OCI-M2 (cell line): Measurements from ENCODE around the gene MARCHF10.
"Not testable (repeated sequence)": the region's sequence is repeated elsewhere in the genome, so short reads cannot be mapped to it uniquely, and the experiment has no call there.

Source experiments
- DNase-seq: peaks from one replicate; lab custom pipeline; 2025; ENCODE audit not compliant: unreplicated experiment; lab: John Stamatoyannopoulos, UW

The MARCHF10 gene

DNA sequence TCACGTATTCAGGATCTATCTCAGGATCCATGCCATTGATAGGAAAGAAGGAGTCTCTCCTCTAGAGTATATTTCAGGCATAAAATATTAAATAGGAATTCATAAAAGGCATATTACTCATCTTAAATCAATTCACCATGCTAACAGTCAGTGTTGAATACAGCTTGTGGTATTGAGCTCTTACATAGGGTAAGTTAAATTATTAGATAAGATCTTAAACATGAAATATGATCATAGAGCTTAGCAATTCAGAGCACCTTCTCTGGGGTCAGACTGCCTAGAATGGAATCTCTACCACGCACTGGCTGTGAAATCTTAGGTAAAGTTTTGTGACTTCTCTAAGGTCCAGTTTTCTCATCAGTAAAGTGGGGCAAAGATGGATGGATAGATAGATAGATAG lies 20.7 kb downstream of the MARCHF10 start:
- no peak for DNase-seq

DNA sequence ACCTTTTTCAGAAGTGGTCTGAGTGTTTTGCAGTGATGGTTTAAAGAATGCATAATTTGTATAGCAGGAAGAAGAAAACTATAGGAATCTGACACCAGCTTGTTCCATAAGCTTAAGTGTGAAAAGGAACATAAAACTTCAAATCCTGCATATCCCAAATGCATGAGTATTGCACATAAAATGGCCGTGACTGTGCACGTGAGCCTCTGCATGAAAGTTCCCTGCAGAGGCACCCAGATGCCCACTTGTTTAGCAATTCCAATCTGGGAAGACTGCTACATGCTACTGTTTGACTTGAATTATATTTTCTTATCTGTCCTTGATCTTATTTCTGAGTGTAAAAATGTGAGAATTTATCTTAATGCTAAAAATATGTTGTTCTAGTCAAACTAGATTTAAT lies 21.5 kb downstream of the MARCHF10 start:
- DNase-seq, result no peak

DNA sequence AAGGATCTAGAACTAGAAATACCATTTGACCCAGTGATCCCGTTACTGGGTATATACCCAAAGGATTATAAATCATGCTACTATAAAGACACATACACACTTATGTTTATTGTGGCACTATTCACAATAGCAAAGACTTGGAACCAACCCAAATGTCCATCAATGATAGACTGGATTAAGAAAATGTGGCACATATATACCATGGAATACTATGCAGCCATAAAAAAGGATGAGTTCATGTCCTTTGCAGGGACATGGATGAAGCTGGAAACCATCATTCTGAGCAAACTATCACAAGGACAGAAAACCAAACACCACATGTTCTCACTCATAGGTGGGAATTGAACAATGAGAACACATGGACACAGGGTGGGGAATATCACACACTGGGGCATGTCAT lies 22.1 kb downstream of the MARCHF10 start:
- not testable (repeated sequence) for DNase-seq

DNA sequence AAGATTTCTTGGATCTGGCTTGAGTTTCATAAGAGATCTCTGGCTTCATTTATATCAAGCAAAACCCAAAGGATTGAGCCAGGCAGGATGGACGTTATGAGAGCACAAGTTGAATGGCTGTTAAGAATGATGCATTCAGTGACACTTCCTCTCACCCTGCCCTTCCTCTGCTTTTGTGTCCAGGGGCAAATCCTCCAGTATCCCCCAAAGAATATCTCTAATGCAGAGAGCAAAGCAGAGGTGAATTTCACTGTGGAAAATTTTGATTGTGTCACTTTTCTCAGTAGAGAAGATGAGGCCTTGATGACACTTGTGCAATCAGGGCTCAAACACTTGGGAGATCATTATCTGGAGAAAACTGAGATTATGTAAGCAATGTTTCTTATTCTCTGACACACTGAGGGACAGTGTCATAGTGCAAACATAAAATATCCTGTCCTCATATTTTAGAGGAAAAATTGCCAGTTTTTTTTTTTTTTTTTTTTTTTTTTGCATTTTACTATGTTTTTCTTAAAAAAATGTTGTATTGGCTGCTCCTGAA lies 25.3 kb downstream of the MARCHF10 start:
- DNase-seq, result no peak

DNA sequence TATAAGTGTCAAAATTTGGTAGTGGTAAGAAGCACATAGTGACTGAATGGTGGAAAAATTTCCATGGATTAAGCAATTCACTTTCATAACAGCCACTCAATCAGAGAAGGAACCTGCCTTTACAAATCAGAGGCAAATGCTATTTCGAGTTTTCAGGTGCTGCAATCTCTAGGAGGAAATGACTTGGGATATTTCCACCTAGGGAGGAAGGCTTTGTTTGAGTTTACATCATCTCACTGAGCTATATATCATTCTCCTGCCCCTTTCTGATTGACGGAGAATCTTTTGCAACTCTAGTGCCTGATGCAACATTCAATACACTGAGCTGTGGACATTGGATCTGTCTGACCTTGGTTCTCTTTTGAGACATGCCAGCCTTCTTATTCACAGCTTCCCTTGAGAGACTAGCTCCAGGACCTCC lies 26.3 kb downstream of the MARCHF10 start:
- no peak for DNase-seq

DNA sequence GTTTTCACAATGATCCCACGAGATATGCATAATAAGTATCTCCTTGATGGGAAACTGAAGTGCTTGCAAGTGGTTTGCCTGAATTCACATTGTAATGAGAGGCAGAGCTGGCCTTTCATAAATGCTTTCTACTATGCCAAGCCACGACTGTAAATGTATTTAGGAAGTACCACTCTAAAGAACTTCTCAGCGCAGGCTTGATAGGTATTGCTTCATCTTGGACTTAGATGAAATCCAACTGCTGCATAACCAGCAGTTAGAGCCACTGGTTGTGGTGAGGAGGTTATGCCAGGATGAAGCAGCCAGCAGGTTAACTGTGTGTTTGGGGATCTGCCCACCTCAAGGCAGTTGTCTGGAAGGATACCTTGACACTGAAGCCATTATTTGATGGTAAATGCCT lies 26.8 kb downstream of the MARCHF10 start:
- DNase-seq, result no peak

DNA sequence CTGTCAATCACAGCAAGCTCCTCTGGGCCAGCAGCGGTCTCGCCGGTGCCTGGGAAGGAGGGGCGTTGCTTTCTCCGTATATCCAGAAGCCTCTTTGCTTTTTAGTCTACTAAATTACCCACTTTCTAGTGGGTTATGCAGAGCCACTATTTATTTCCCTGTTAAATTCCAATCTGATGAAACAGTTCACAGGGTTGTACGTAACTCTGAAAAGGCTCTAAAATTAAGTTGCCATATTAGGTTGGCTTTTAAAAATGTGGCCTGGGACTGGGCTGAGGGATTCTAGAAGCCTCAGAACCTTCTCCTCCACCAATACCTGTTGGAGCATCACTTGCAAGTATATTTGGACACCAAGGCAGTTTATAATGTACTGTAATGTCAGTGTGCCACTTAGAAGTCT lies 27.2 kb downstream of the MARCHF10 start:
- no peak for DNase-seq

DNA sequence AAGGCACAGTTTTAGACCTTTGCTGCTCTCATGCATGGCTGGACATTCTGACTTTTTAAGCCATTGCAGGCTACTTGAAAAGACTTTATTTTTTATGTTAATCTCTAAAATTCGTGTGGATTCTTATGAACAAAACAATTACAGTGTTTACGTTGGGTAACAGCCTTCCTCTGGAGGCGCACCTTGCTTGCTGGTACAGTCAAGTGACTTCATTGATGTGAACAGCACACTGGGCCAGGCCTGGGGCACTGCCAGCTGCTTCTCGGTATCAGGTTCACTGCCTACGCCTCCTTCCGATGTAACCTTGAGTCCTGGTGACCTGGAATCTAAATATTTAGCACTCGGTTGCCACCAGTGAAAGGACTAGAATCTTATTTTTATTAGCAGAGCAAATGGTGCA lies 27.8 kb downstream of the MARCHF10 start:
- DNase-seq, result no peak

DNA sequence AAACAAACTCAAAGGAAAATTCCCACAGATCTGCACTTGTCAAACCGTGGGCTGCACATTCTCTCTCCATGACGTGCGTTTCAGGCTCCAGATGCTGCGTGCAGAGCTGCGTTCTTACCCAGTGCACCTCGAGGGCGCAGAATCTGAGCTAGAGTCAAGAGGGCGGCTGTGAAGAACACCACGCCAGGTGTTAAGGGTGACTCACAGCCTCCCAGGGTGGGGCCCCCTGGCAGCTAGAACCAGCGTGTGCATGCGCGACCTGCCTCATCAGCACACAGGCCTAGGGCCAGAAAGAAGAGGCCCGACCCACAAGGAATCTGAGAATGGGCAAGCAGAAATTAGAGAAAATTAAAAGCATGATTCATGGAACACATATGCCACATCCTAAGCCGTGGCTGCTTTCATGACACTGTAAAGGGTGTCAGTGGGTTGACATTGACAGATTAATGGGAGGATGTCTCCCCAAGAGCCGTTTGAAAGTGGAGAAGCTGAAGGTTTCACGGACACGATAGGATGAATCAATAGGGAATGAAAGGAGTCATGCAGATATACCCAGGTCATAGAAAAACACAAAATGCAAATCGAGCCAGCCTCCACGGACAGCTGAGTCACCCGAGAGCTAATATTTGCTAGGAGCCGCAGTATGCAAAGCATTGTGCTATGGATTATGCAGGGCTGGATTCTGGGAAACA lies 29.0 kb downstream of the MARCHF10 start:
- no peak for DNase-seq

DNA sequence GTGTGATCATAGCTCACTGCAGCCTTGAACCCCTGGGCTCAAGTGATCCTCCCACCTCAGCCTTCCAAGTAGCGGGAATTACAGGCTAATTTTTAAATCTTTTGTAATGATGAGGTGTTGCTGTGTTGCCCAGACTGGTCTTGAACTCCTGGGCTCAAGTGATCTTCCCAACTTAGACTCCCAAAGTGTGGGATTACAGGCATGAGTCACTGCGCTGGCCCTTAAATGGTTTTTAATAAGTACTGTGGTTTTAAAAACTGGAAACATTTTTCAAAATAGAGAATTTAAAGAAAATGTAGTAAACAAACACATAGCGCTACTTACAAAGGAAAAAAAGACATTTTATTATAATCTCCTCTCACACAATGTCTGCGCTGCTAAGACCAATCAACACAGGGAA lies 32.2 kb downstream of the MARCHF10 start:
- DNase-seq, result no peak

DNA sequence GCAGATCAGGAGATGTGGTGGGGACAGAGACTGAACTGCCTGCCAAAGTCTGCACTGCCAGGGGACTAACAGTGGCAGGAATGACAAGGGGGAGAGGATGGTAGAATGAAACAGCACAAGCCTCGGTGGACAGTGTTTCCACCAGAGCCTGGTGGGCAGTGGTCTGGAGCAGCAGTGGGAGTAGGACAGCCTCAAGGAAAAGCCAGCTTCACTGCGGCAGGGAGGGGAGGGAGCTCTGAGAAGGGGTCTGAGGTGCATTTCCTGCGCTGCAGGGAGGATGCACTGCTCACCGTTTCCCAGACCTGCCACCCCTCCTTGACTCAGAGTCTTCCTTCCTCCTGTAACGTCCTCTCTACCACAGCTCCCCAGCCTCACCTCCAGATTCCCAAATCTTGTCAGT lies 33.8 kb downstream of the MARCHF10 start:
- no peak for DNase-seq

DNA sequence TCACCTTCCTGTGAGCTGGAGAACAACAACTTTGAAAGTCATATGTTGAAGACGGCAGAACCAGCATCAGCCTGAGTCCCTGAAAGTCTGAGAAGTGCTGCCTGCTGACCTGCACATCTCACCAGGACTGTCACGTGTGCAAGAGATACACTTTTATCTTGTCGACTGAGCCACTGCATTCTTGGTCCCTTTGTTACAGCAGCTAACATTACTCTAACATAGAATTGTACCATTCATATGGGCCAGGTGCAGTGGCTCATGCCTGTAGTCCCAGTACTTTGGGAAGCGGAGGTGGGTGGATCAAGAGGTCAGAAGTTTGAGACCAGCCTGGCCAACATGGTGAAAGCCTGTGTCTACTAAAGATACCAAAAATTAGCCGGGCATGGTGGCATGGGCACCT lies 40.1 kb downstream of the MARCHF10 start:
- DNase-seq, result no peak

DNA sequence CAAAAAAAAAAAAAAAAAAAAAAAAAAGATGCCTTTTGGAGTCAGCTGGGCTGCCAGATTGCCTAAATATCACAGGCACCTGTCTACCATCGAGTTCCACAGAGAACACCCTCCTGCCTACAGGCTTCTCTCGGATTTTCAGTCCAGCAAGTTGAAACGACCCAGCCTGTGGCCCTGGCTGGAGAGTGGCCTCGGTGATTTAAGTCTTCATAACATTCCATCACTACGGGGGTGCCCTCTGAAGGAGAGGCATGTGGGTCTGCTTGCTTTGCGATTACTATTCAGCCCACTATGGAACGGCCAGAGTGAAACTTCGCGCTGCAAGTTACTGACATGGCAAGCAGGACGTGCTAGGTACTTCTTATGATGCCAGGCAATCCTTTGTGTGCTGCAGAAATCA lies 42.8 kb downstream of the MARCHF10 start:
- DNase-seq, result no peak

DNA sequence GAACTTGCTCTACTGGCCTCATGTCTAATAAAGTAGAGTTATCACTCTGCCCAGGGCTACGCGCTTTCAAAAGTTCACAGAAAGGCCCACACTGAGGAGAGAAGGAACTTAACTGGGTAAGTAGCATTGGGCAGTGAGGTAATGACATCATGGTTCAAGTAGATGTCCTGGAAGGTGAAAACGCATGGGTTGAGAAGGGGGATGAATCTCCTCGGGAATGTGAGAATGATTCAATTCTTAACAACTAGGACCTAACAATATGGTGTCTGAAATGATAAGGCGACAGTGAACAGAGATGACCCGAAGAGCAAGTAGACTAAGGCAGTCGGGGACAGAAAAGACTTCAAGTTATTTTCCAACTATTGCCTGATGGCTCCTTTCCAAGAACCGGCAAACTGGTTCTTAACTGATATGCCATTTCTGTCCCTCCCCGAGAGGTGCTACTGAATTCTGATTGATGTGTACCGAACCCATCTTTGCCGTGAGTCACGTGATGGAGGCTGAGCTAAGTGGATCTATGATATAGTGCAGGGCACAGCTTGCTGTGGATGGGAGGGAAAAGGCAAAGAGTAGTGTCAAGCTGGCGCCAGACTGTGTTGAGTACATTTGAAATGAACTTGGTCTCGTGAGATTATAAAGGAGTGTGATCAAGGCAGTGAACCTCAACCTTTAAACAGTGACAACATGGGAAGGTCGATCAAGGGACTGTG lies 44.1 kb downstream of the MARCHF10 start:
- DNase-seq, result no peak

DNA sequence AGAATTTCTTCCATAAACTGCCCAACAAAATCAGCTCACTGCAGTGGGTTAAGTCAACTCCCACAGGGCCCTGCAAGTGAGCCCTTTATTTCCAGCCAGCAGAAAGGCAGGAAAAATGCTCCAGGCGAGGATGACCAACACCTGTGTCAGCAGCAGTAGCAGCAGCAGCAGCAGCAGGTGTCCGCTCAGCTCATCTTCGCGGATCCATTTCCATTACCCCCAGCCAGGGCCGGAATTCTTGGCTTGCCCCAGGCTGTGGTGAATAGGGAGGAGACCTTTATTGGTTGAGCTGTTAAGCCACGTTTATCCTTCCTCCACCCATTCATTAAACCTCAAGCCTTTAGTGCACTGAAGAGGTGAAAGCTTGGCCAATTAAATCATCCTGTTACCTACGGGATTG lies 46.2 kb downstream of the MARCHF10 start:
- DNase-seq, result no peak

DNA sequence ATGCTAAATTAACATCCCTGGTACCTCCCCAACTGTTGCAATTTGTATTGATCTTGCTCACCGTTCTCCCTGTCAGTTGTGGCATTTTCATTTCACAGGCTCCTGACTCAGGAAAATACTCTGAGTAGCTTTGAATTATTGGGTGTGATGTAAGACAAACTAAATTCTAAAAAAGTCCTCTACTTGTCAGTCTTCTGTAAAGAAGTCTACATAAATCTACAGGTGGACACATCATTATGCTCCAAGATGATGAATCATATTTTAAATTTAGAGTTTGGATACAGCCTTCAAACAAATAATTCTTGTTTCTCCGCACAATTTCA lies 47.2 kb downstream of the MARCHF10 start:
- DNase-seq, result no peak

DNA sequence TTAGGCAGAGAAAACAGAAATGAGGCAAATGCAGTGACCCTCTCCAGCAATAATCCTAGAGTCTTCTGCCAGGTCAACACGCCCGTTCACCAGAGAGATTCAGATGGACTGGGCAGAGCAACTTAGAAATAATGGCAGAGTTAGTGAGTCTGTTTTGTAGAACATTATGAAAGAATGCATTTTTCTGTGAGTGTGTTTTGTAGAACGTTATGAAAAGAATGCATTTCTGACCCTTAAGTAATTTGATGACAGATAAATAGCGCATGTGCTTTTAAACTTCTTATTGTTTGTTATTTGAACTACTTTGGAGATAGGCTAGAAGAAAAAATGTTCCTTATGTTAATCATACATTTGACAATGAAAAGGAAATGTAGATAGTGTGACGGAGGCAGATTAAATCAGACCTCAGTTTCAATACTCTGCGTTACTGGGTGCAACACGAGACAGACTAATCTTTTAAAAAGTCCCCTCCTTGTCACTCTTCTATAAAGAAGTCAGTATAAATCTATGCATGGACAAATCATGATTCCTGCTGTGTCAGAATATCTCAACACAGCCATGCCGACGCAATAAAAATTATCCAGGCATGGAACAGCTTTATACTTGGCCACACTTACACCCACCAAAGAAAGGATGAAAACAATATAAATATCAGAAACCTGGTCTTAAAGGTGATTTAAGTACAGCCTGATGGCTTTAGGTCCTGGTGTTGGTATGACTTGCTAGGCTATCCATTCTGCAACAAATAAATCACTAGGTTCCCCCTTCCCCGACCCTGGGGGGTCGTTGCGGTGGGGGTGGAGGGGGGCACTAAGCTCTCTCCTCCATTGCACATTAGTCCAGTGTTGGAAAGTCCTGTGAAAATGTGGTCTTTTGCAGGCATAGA lies 47.8 kb downstream of the MARCHF10 start:
- DNase-seq, result no peak

DNA sequence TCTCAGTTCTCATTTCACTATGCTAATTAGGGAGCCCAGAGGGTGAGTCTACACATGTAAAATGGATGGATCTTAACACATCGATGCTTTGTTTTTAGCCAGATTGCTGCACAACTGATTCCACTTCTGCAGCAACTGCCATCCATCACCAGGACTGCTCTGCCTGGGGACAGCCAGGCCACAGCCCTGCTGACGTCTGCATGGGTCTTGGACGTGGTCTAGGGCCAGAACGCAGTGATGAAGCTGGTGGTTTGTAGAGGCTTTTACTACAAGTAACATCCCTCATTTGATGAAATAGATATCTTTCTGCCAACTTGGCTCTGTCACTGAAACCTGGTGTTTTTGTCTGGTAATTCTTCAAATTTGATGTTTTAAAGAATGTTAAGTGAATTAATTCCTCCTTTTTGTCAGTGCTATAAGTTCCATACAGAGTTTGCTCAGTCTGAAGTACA lies 50.6 kb downstream of the MARCHF10 start:
- DNase-seq, result no peak

DNA sequence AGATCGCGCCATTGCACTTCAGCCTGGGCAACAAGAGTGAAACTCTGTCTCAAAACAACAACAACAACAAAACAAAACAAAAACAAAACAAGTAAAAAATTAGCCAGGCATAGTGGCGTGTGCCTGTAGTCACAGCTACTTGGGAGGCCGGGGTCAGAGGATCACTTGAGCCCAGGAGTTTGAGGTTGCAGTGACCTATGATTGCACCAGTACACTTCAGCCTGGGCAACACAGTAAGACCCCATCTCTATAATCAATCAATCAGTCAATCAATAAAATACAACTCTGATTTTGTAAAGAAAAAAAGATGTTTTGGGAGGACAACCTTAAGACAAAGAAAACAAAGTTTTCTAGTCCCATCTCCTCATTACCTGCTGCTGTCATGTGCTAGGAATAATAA lies 51.9 kb downstream of the MARCHF10 start:
- no peak for DNase-seq

DNA sequence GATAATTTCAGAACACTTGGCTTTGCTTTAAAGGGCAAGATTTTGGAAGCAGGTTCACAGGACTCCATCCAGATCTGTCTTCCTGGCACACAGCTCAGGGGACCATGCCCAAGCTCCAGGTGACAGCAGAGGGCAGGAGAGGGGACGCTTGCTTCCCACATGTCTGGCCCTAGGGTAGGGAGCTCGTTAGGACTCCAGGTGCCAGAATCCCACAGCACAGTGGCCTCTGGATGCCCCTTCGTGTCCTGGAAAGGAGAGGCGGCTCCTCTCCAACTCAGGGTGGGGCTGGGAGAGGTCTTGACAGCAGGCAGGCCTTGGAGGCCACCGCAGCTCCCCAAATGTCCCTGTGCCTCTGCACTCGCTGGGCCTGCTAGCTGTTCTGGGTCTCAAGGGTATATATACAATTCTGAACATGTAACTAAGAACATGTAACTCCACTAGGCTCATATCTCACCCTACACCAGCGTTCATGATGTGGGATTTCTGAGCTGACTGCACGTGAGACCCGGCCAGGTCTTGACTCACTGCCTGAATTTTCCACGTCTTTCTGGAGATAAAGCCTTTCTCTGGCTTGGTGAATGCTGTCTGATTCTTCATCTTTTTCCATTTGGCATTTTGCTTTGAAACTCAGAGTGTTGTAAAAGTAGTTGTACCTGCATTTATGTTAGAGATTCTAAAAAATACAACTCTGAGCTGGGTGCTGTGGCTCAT lies 52.8 kb downstream of the MARCHF10 start:
- DNase-seq, result no peak

DNA sequence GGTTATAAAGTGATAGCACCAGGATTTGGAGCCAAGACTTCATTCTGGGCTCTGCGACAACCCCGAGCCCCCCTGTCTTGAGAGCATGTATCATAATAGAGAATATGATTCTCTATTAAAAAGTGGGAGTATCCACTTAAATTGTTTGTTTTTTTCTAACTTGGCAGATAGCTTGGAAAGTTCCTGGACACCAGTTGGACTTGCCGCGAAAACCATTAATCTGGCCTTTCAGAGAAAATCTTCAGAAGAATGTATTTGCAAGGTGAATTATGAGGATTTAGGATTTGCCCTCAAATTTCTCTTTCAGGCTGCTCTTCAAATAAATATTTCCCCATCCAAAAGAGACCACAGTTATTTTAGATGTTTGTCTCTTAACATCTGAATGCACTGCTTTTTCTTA lies 53.5 kb downstream of the MARCHF10 start:
- no peak for DNase-seq
